Measurements from ENCODE around the gene PMCH.
"Not testable (repeated sequence)": the region's sequence is repeated elsewhere in the genome, so short reads cannot be mapped to it uniquely, and the experiment has no call there.

GRCh38 chr12:102240859-102241258, 43.2 kb upstream of the PMCH start:
- TF ChIP-seq, protein P1, sequence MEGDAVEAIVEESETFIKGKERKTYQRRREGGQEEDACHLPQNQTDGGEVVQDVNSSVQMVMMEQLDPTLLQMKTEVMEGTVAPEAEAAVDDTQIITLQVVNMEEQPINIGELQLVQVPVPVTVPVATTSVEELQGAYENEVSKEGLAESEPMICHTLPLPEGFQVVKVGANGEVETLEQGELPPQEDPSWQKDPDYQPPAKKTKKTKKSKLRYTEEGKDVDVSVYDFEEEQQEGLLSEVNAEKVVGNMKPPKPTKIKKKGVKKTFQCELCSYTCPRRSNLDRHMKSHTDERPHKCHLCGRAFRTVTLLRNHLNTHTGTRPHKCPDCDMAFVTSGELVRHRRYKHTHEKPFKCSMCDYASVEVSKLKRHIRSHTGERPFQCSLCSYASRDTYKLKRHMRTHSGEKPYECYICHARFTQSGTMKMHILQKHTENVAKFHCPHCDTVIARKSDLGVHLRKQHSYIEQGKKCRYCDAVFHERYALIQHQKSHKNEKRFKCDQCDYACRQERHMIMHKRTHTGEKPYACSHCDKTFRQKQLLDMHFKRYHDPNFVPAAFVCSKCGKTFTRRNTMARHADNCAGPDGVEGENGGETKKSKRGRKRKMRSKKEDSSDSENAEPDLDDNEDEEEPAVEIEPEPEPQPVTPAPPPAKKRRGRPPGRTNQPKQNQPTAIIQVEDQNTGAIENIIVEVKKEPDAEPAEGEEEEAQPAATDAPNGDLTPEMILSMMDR (IDR thresholded peaks at IDR 0.05) = not testable (repeated sequence)
- not testable (repeated sequence) for TF ChIP-seq EP300, POLR2A (IDR thresholded peaks at IDR 0.05)
